Cortex of kidney (tissue), 1 donor: ENCODE measurements around the gene LEO1.
"Not testable (repeated sequence)": the region's sequence is repeated elsewhere in the genome, so short reads cannot be mapped to it uniquely, and the experiment has no call there.

Source experiments
- DNase-seq: peaks from one replicate; lab custom pipeline; 2025; lab: John Stamatoyannopoulos, UW

LEO1 gene

GRCh38 chr15:52003710-52004109 is 32.1 kb upstream of the LEO1 start:
- no peak for DNase-seq

GRCh38 chr15:52003089-52003488 is 31.5 kb upstream of the LEO1 start:
- DNase-seq = not testable (repeated sequence)

- no peak for DNase-seq
These were observed 30.8 kb upstream of the LEO1 start for GRCh38 chr15:52002351-52002750.

GRCh38 chr15:51992953-51993352 is 21.4 kb upstream of the LEO1 start:
- no peak for DNase-seq

GRCh38 chr15:51991141-51991540 is 19.6 kb upstream of the LEO1 start:
- DNase-seq = no peak

- no peak for DNase-seq
These were observed 11.2 kb upstream of the LEO1 start for GRCh38 chr15:51982770-51983103.

- no peak for DNase-seq
These were observed 10.6 kb upstream of the LEO1 start for GRCh38 chr15:51982013-51982769.

- DNase-seq = no peak
These were observed 2.2 kb upstream of the LEO1 start for GRCh38 chr15:51973775-51974174.

- DNase-seq = no peak
These were observed 1.6 kb upstream of the LEO1 start for GRCh38 chr15:51973220-51973619.

- DNase-seq = no peak
These were observed 575 bp downstream of the LEO1 start for GRCh38 chr15:51971032-51971374.

- no peak for DNase-seq
These were observed 1.3 kb downstream of the LEO1 start for GRCh38 chr15:51970132-51970817.

- no peak for DNase-seq
These were observed 1.9 kb downstream of the LEO1 start for GRCh38 chr15:51969728-51970127.

GRCh38 chr15:51967583-51967982 is 4.0 kb downstream of the LEO1 start:
- no peak for DNase-seq

GRCh38 chr15:51966192-51966591 is 5.4 kb downstream of the LEO1 start:
- DNase-seq = no peak

- no peak for DNase-seq
These were observed 5.9 kb downstream of the LEO1 start for GRCh38 chr15:51965691-51966090.

- no peak for DNase-seq
These were observed 16.1 kb downstream of the LEO1 start for GRCh38 chr15:51955504-51955903.

- DNase-seq = no peak
These were observed 18.8 kb downstream of the LEO1 start for GRCh38 chr15:51952805-51953204.

- no peak for DNase-seq
These were observed 24.5 kb downstream of the LEO1 start for GRCh38 chr15:51947124-51947523.

GRCh38 chr15:51939216-51939615 is 32.4 kb downstream of the LEO1 start:
- DNase-seq = no peak

- DNase-seq = no peak
These were observed 33.3 kb downstream of the LEO1 start for GRCh38 chr15:51938286-51938685.

- DNase-seq = no peak
These were observed 35.5 kb downstream of the LEO1 start for GRCh38 chr15:51936105-51936478.

GRCh38 chr15:51935466-51936104 is 36.0 kb downstream of the LEO1 start:
- no peak for DNase-seq

GRCh38 chr15:51932161-51932560 is 39.4 kb downstream of the LEO1 start:
- DNase-seq = no peak
